ENCODE results near the gene S100Z. TPM values are rescaled to one million over a fixed set of nuclear protein-coding genes. Genes with fewer than 3 reads are reported as not detected.
"Not testable (repeated sequence)": the region's sequence is repeated elsewhere in the genome, so short reads cannot be mapped to it uniquely, and the experiment has no call there.

The S100Z gene
- total RNA-seq, 1 donor from 2014 or later = not detected

DNA sequence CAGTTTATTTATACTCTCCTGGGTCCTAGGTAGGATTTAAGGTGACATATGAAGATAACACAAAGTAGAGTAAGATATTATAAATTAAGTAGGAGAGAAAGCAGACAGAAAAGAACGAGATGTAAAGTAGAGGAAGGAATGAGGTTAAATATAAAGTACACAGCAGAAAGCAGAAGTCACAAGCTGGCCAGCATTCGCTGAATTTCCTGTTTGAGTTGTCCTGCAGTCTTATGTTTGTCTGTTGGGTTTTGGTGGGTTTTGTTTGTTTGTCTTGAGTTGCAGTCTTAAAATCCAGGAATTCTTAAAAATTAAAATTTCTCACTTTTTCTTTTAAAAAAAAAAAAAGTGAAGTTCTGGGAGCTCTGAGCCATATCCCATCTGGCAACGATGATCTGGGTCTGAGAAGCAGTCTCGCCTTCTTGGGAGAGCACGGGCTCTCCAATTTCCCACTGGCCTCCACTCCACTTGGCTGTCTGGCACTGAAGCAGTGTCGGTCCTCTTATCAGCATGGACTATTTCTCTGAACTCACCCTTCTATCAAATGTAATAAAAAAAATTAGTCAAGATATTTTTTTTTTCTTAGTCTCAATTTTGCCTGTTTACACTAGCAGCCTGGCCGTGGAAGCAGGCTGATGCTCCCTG is 2.0 kb downstream of the S100Z start:
- no peaks in the 10 kb centered on the region for H3K4me1 ChIP-seq
- Mint-ChIP-seq H3K36me3 (no peaks in the 10 kb centered on the region), H3K27me3 (ENCODE audit: insufficient read depth, low read depth) (peaks cover 9% of the 10 kb centered on the region), H3K27ac (no peak overlapping the region), H3K4me3 (no peak overlapping the region), H3K9me3 (no peaks in the 10 kb centered on the region), H3K4me1 (peaks cover 2% of the 10 kb centered on the region)
- H3K36me3 ChIP-seq = no peaks in the 10 kb centered on the region
- H3K4me2 ChIP-seq = no peak overlapping the region
- no peaks in the 10 kb centered on the region for H3K79me2 ChIP-seq (ENCODE audit: low read depth)
- H4K20me1 ChIP-seq (ENCODE audit: low read depth) = no peaks in the 10 kb centered on the region
- H3F3A ChIP-seq (ENCODE audit: low read depth) = no peaks in the 10 kb centered on the region
- no peaks in the 10 kb centered on the region for H3K9me3 ChIP-seq (ENCODE audit: low read depth)
- no peak overlapping the region for H3K9ac ChIP-seq
- TF ChIP-seq EZH2phosphoT487 (IDR thresholded peaks at IDR 0.05) = no peak
- TF ChIP-seq, protein P1, sequence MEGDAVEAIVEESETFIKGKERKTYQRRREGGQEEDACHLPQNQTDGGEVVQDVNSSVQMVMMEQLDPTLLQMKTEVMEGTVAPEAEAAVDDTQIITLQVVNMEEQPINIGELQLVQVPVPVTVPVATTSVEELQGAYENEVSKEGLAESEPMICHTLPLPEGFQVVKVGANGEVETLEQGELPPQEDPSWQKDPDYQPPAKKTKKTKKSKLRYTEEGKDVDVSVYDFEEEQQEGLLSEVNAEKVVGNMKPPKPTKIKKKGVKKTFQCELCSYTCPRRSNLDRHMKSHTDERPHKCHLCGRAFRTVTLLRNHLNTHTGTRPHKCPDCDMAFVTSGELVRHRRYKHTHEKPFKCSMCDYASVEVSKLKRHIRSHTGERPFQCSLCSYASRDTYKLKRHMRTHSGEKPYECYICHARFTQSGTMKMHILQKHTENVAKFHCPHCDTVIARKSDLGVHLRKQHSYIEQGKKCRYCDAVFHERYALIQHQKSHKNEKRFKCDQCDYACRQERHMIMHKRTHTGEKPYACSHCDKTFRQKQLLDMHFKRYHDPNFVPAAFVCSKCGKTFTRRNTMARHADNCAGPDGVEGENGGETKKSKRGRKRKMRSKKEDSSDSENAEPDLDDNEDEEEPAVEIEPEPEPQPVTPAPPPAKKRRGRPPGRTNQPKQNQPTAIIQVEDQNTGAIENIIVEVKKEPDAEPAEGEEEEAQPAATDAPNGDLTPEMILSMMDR (IDR thresholded peaks at IDR 0.05) = no peak
- no peak for TF ChIP-seq EZH2 (IDR thresholded peaks at IDR 0.05)
- no peak overlapping the region for H3K27ac ChIP-seq
- no peak overlapping the region for H2AFZ ChIP-seq (replicated peaks)
- no peaks in the 10 kb centered on the region for H3K27me3 ChIP-seq
- no peak overlapping the region for H3K4me3 ChIP-seq
- DNase-seq (ENCODE audit: low spot score) = no peak

DNA sequence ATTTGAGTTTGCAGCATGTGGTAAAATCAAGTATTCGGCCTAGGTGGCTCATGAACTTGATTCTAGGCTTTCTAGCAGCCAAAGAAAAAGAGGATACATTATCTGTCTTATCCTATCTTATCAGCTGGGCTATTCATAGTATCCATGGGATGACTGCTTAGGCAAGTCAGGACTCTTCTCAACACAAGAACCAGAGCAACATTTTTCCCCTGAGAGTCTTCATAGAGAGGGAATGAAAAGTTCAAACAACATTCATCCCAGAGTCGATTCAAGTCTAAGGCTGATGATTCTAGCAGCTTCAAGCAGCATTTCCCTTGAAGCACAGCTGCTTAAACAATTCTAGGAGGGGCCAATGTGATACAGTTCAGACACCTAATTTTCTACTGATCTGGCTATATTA is 3.0 kb downstream of the S100Z start:
- no peak overlapping the region for H3K9ac ChIP-seq
- H3K36me3 ChIP-seq = no peaks in the 10 kb centered on the region
- no peaks in the 10 kb centered on the region for H3K9me3 ChIP-seq (ENCODE audit: low read depth)
- no peak overlapping the region for H2AFZ ChIP-seq (replicated peaks)
- no peaks in the 10 kb centered on the region for H3F3A ChIP-seq (ENCODE audit: low read depth)
- H3K27me3 ChIP-seq = no peaks in the 10 kb centered on the region
- no peak for DNase-seq (ENCODE audit: low spot score)
- no peaks in the 10 kb centered on the region for H3K79me2 ChIP-seq (ENCODE audit: low read depth)
- no peaks in the 10 kb centered on the region for H3K9me3 Mint-ChIP-seq
- H3K27me3 Mint-ChIP-seq (ENCODE audit: insufficient read depth, low read depth) = peaks cover 11% of the 10 kb centered on the region
- no peak overlapping the region for H3K27ac ChIP-seq
- H4K20me1 ChIP-seq (ENCODE audit: low read depth) = no peaks in the 10 kb centered on the region
- H3K36me3 Mint-ChIP-seq = no peaks in the 10 kb centered on the region
- H3K4me3 Mint-ChIP-seq = no peak overlapping the region
- no peak overlapping the region for H3K4me3 ChIP-seq
- H3K4me1 Mint-ChIP-seq = peaks cover 2% of the 10 kb centered on the region
- TF ChIP-seq, protein P1 (IDR thresholded peaks at IDR 0.05) = no peak
- TF ChIP-seq EZH2 (IDR thresholded peaks at IDR 0.05) (no peak), EZH2phosphoT487 (IDR thresholded peaks at IDR 0.05) (no peak)
- no peaks in the 10 kb centered on the region for H3K4me1 ChIP-seq
- no peak overlapping the region for H3K27ac Mint-ChIP-seq
- H3K4me2 ChIP-seq = no peak overlapping the region

DNA sequence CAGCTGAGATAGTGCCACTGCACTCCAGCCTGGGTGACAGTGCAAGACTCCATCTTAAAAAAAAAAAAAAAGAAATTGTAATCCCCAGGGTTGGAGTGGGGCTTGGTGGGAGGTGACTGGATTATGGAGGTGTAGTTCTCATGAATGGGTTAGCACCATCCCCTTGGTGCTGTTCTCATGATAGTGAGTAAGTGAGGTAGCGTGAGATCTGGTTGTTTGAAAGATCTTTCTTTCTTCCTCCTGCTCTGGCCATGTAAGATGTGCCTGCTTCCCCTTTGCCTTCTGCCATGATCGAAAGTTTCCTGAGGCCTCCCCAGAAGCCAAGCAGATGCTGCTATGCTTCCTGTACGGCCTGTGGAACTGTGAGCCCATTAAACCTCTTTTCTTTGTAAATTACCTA is 3.9 kb downstream of the S100Z start:
- not testable (repeated sequence) for H2AFZ ChIP-seq (replicated peaks); H3K36me3 ChIP-seq; DNase-seq (ENCODE audit: low spot score); H3K4me3 Mint-ChIP-seq; H3K27ac Mint-ChIP-seq; H3K36me3 Mint-ChIP-seq; H3K9me3 Mint-ChIP-seq; H3K4me2 ChIP-seq; H3K4me1 Mint-ChIP-seq; H3K9me3 ChIP-seq (ENCODE audit: low read depth); H4K20me1 ChIP-seq (ENCODE audit: low read depth); H3K27me3 ChIP-seq; H3K27ac ChIP-seq; H3K4me1 ChIP-seq; H3K9ac ChIP-seq; H3F3A ChIP-seq (ENCODE audit: low read depth); H3K79me2 ChIP-seq (ENCODE audit: low read depth); H3K4me3 ChIP-seq
- peaks cover 11% of the 10 kb centered on the region for H3K27me3 Mint-ChIP-seq (ENCODE audit: insufficient read depth, low read depth)

DNA sequence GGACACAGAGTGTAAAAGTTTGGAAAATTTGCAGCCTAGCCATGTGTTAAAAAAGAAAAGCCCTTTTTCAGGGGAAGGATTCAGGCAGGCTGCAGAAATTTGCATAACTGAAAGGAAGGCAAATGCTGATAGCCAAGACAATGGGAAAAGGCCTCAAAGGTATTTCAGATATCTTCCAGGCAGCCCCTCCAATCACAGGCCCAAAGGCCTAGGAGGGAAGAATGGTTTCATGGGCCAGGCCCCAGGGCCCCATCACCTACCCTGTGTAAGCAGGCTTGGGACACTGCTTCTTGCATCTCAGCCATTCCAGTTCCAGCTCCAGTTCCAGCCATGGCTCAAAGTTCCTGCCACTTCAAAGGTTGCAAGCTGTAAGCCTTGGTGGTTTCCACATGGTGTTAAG is 4.8 kb downstream of the S100Z start:
- Histone ChIP-seq H2AFZ (replicated peaks) (no peak overlapping the region), H3K27ac (no peak overlapping the region), H3K4me2 (no peak overlapping the region), H3K4me1 (no peaks in the 10 kb centered on the region), H3K79me2 (ENCODE audit: low read depth) (no peaks in the 10 kb centered on the region), H3F3A (ENCODE audit: low read depth) (no peaks in the 10 kb centered on the region), H3K36me3 (no peaks in the 10 kb centered on the region), H3K4me3 (no peak overlapping the region), H3K9me3 (ENCODE audit: low read depth) (no peaks in the 10 kb centered on the region), H3K9ac (no peak overlapping the region), H3K27me3 (no peaks in the 10 kb centered on the region), H4K20me1 (ENCODE audit: low read depth) (no peaks in the 10 kb centered on the region)
- Mint-ChIP-seq H3K4me1 (peaks cover 2% of the 10 kb centered on the region), H3K4me3 (no peak overlapping the region), H3K9me3 (no peaks in the 10 kb centered on the region), H3K27ac (no peak overlapping the region), H3K36me3 (no peaks in the 10 kb centered on the region), H3K27me3 (ENCODE audit: insufficient read depth, low read depth) (peaks cover 10% of the 10 kb centered on the region)
- no peak for TF ChIP-seq EZH2 (IDR thresholded peaks at IDR 0.05)
- TF ChIP-seq, protein P1 (IDR thresholded peaks at IDR 0.05) = no peak
- no peak for TF ChIP-seq EZH2phosphoT487 (IDR thresholded peaks at IDR 0.05)
- DNase-seq (ENCODE audit: low spot score) = no peak

DNA sequence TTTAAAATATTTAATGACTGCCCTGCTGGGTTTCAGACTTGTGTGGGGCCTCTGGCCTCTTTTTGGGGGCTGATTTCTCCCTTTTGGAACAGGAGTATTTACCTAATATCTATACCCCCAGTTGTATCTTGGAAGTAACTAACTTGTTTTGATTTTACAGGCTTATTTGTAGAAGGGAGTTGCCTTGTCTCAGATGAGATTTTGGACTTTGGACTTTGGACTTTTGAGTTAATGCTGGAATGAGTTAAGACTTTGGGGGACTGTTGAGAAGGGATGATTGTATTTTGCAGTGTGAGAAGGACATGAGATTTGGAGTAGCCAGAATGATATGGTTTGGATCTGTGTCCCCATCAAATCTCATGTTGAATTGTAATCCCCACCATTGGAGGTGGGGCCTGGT is 5.7 kb downstream of the S100Z start:
- H3K9me3 ChIP-seq (ENCODE audit: low read depth); DNase-seq (ENCODE audit: low spot score); H3K27me3 ChIP-seq; H3K27me3 Mint-ChIP-seq (ENCODE audit: insufficient read depth, low read depth); H3K4me2 ChIP-seq; H3K9ac ChIP-seq; H3K79me2 ChIP-seq (ENCODE audit: low read depth); H3K9me3 Mint-ChIP-seq; H3K36me3 Mint-ChIP-seq; H3K27ac Mint-ChIP-seq; H3K4me1 ChIP-seq; H2AFZ ChIP-seq (replicated peaks); H3K4me3 Mint-ChIP-seq; H3K4me1 Mint-ChIP-seq; H3F3A ChIP-seq (ENCODE audit: low read depth); H3K4me3 ChIP-seq; H3K27ac ChIP-seq; H4K20me1 ChIP-seq (ENCODE audit: low read depth); H3K36me3 ChIP-seq: not testable (repeated sequence)
